ENCODE measurements around the gene TRABD2B. TPM values are rescaled to one million over a fixed set of nuclear protein-coding genes. Genes with fewer than 3 reads are reported as not detected.
"Not testable (repeated sequence)": the region's sequence is repeated elsewhere in the genome, so short reads cannot be mapped to it uniquely, and the experiment has no call there.

TRABD2B gene
- total and polyA plus RNA-seq, 2 donors: 2.4 to 6.1 TPM

GRCh38 chr1:47962750-47963492 lies 34.3 kb downstream of the TRABD2B start:
- Histone ChIP-seq H3K27ac (ENCODE audit: low read depth) (no peak overlapping the region), H3K4me3 (ENCODE audit: low read depth, low read length) (no peak overlapping the region), H3K4me1 (ENCODE audit: insufficient read depth) (peaks cover 2% of the 10 kb centered on the region), H3K36me3 (ENCODE audit: insufficient read depth) (no peaks in the 10 kb centered on the region)
- no peak for DNase-seq (ENCODE audit: extremely low spot score)
- WGBS: 84% methylated on average over 5 of the region's 5 CpGs

GRCh38 chr1:47961835-47962234 lies 35.4 kb downstream of the TRABD2B start:
- H3K36me3 ChIP-seq (ENCODE audit: insufficient read depth); DNase-seq (ENCODE audit: extremely low spot score); H3K27ac ChIP-seq (ENCODE audit: low read depth); H3K4me3 ChIP-seq (ENCODE audit: low read depth, low read length); H3K4me1 ChIP-seq (ENCODE audit: insufficient read depth): not testable (repeated sequence)
- WGBS: 95% methylated on average over 5 of the region's 5 CpGs

- WGBS: 94% methylated on average over 6 of the region's 6 CpGs
- H3K4me3 ChIP-seq (ENCODE audit: low read depth, low read length); H3K36me3 ChIP-seq (ENCODE audit: insufficient read depth); H3K27ac ChIP-seq (ENCODE audit: low read depth); H3K4me1 ChIP-seq (ENCODE audit: insufficient read depth); DNase-seq (ENCODE audit: extremely low spot score): not testable (repeated sequence)
Measured at GRCh38 chr1:47956491-47956890, 40.7 kb downstream of the TRABD2B start.

GRCh38 chr1:47953661-47954060 lies 43.5 kb downstream of the TRABD2B start:
- no peaks in the 10 kb centered on the region for H3K36me3 ChIP-seq (ENCODE audit: insufficient read depth)
- no peaks in the 10 kb centered on the region for H3K4me1 ChIP-seq (ENCODE audit: insufficient read depth)
- DNase-seq (ENCODE audit: extremely low spot score): no peak
- WGBS: 95% methylated on average over 3 of the region's 3 CpGs
- H3K27ac ChIP-seq (ENCODE audit: low read depth): no peak overlapping the region
- no peak overlapping the region for H3K4me3 ChIP-seq (ENCODE audit: low read depth, low read length)

GRCh38 chr1:47951545-47952235 lies 45.5 kb downstream of the TRABD2B start:
- no peak overlapping the region for H3K27ac ChIP-seq (ENCODE audit: low read depth)
- H3K4me3 ChIP-seq (ENCODE audit: low read depth, low read length): no peak overlapping the region
- WGBS: 86% methylated on average over 6 of the region's 6 CpGs
- H3K36me3 ChIP-seq (ENCODE audit: insufficient read depth): no peaks in the 10 kb centered on the region
- H3K4me1 ChIP-seq (ENCODE audit: insufficient read depth): no peaks in the 10 kb centered on the region
- DNase-seq (ENCODE audit: extremely low spot score): no peak

- H3K36me3 ChIP-seq (ENCODE audit: insufficient read depth): no peaks in the 10 kb centered on the region
- H3K4me1 ChIP-seq (ENCODE audit: insufficient read depth): no peaks in the 10 kb centered on the region
- no peak for DNase-seq (ENCODE audit: extremely low spot score)
- no peak overlapping the region for H3K27ac ChIP-seq (ENCODE audit: low read depth)
- WGBS: 93% methylated on average over 8 of the region's 8 CpGs
- H3K4me3 ChIP-seq (ENCODE audit: low read depth, low read length): no peak overlapping the region
Measured at GRCh38 chr1:47951026-47951425, 46.2 kb downstream of the TRABD2B start.

GRCh38 chr1:47950471-47950870 lies 46.7 kb downstream of the TRABD2B start:
- DNase-seq (ENCODE audit: extremely low spot score): no peak
- Histone ChIP-seq H3K27ac (ENCODE audit: low read depth) (no peak overlapping the region), H3K4me1 (ENCODE audit: insufficient read depth) (no peaks in the 10 kb centered on the region), H3K4me3 (ENCODE audit: low read depth, low read length) (no peak overlapping the region), H3K36me3 (ENCODE audit: insufficient read depth) (no peaks in the 10 kb centered on the region)
- 65% methylated on average over 3 of the region's 3 CpGs for WGBS

GRCh38 chr1:47948126-47948525 lies 49.1 kb downstream of the TRABD2B start:
- Histone ChIP-seq H3K4me1 (ENCODE audit: insufficient read depth) (no peaks in the 10 kb centered on the region), H3K4me3 (ENCODE audit: low read depth, low read length) (no peak overlapping the region), H3K36me3 (ENCODE audit: insufficient read depth) (no peaks in the 10 kb centered on the region), H3K27ac (ENCODE audit: low read depth) (no peak overlapping the region)
- WGBS: 90% methylated on average over 5 of the region's 5 CpGs
- DNase-seq (ENCODE audit: extremely low spot score): no peak

- 95% methylated on average over 6 of the region's 6 CpGs for WGBS
- H3K4me1 ChIP-seq (ENCODE audit: insufficient read depth): no peaks in the 10 kb centered on the region
- no peak for DNase-seq (ENCODE audit: extremely low spot score)
- H3K36me3 ChIP-seq (ENCODE audit: insufficient read depth): no peaks in the 10 kb centered on the region
- no peak overlapping the region for H3K27ac ChIP-seq (ENCODE audit: low read depth)
- no peak overlapping the region for H3K4me3 ChIP-seq (ENCODE audit: low read depth, low read length)
Measured at GRCh38 chr1:47947531-47947930, 49.7 kb downstream of the TRABD2B start.

GRCh38 chr1:47944561-47944960 lies 52.6 kb downstream of the TRABD2B start:
- WGBS: 19% methylated on average over 4 of the region's 4 CpGs
- Histone ChIP-seq H3K4me3 (ENCODE audit: low read depth, low read length) (no peak overlapping the region), H3K27ac (ENCODE audit: low read depth) (no peak overlapping the region), H3K4me1 (ENCODE audit: insufficient read depth) (no peaks in the 10 kb centered on the region), H3K36me3 (ENCODE audit: insufficient read depth) (no peaks in the 10 kb centered on the region)
- DNase-seq (ENCODE audit: extremely low spot score): no peak

GRCh38 chr1:47942240-47942629 lies 55.0 kb downstream of the TRABD2B start:
- no peak overlapping the region for H3K4me3 ChIP-seq (ENCODE audit: low read depth, low read length)

GRCh38 chr1:47941609-47942239 lies 55.5 kb downstream of the TRABD2B start:
- Histone ChIP-seq H3K27ac (ENCODE audit: low read depth) (no peak overlapping the region), H3K36me3 (ENCODE audit: insufficient read depth) (no peaks in the 10 kb centered on the region), H3K4me3 (ENCODE audit: low read depth, low read length) (no peak overlapping the region), H3K4me1 (ENCODE audit: insufficient read depth) (no peaks in the 10 kb centered on the region)
- no peak for DNase-seq (ENCODE audit: extremely low spot score)
- 95% methylated on average over 2 of the region's 2 CpGs for WGBS

More at GRCh38 chr1:47942240-47942629, 55.0 kb downstream of the TRABD2B start:
- DNase-seq (ENCODE audit: extremely low spot score): no peak
- no peaks in the 10 kb centered on the region for H3K36me3 ChIP-seq (ENCODE audit: insufficient read depth)
- no peaks in the 10 kb centered on the region for H3K4me1 ChIP-seq (ENCODE audit: insufficient read depth)
- 82% methylated on average over 3 of the region's 3 CpGs for WGBS
- H3K27ac ChIP-seq (ENCODE audit: low read depth): no peak overlapping the region

GRCh38 chr1:47940779-47941178 lies 56.4 kb downstream of the TRABD2B start:
- 56% methylated on average over 5 of the region's 5 CpGs for WGBS
- H3K4me1 ChIP-seq (ENCODE audit: insufficient read depth): no peaks in the 10 kb centered on the region
- DNase-seq (ENCODE audit: extremely low spot score): no peak

GRCh38 chr1:47940326-47940725 lies 56.9 kb downstream of the TRABD2B start:
- WGBS: 75% methylated on average over 8 of the region's 8 CpGs
- no peaks in the 10 kb centered on the region for H3K4me1 ChIP-seq (ENCODE audit: insufficient read depth)
- no peak for DNase-seq (ENCODE audit: extremely low spot score)

More at GRCh38 chr1:47940779-47941178, 56.4 kb downstream of the TRABD2B start:
- no peak overlapping the region for H3K4me3 ChIP-seq (ENCODE audit: low read depth, low read length)
- no peaks in the 10 kb centered on the region for H3K36me3 ChIP-seq (ENCODE audit: insufficient read depth)
- H3K27ac ChIP-seq (ENCODE audit: low read depth): no peak overlapping the region

More at GRCh38 chr1:47940326-47940725, 56.9 kb downstream of the TRABD2B start:
- Histone ChIP-seq H3K27ac (ENCODE audit: low read depth) (no peak overlapping the region), H3K4me3 (ENCODE audit: low read depth, low read length) (no peak overlapping the region), H3K36me3 (ENCODE audit: insufficient read depth) (no peaks in the 10 kb centered on the region)

All from urinary bladder (tissue), 4 donors.